ENCODE results near the gene SKAP1. TPM values are rescaled to one million over a fixed set of nuclear protein-coding genes. Genes with fewer than 3 reads are reported as not detected.

The SKAP1 gene
- total RNA-seq, 1 experiment from 2014 or later = not detected

DNA sequence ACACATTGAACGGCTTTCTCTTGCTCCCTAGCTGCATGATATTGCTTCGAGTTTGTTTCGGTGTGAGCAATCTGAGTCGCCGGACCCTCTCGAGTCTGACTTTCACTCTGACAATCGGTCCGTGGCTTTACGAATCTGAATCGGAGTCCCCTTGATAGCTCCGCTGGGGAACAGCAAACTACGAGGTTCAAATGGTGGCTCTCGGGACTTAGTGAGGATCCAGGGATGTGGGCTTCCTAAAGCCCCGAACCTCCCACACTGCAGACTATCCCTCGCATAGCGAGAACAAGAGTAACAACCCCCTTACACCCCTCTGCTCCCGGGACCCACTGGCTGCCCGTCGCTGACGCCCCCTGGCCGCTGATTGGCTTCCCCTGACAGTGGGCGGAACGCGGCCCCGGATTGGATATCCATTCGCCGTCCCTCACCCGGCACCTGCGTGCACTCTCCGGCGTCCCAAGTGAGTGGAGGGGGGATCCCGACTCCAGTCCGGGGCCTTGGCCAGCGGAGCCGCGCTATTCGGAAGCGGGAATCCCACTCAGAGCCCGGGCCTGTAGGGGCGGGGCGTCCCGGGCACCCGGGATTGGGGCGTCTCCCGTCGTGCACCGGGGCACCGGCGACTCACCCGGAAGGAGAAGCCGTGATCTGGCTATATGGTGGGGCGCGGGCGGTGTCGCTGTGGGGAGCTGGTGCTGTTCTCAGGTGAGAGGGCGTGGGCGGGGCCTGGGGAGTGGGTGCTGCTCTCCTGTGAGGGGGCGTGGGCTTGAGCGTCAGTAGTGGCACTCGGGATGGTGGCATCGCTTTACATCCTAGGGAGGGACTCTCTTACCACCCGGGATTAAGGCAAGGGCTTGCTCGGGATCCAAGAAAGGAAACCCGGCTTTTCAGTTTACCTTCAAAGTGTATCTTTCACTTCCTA, 322.6 kb downstream of the SKAP1 start, which contains the start of gene SNX11:
Gene SNX11 (plus strand): TSS at position 630 of the 919 bp plus-strand sequence. CDS start 4,278 bp downstream, outside the sequence.
- DNase-seq (ENCODE audit: low spot score) = peak; percentile 83

GRCh38 chr17:48106802-48107136, 323.2 kb downstream of the SKAP1 start:
- no peak for DNase-seq (ENCODE audit: low spot score)

DNA sequence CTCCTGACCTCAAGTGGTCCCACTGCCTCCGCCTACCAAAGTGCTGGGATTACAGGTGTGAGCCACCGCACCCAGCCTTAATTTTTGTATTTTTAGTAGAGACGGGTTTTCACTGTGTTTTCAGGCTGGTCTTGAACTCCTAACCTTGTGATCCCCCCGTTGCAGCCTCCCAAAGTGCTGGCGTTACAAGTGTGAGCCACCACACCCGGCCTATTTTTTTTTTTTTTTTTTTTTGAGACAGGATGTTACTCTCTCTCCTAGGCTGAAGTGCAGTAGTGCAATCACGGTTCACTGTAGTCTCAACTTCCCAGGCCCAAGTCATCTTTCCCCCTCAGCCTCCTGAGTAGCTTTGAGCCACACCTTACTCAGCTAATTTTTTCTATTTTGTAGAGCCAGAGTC, 325.6 kb downstream of the SKAP1 start:
- no peak for DNase-seq (ENCODE audit: low spot score)

DNA sequence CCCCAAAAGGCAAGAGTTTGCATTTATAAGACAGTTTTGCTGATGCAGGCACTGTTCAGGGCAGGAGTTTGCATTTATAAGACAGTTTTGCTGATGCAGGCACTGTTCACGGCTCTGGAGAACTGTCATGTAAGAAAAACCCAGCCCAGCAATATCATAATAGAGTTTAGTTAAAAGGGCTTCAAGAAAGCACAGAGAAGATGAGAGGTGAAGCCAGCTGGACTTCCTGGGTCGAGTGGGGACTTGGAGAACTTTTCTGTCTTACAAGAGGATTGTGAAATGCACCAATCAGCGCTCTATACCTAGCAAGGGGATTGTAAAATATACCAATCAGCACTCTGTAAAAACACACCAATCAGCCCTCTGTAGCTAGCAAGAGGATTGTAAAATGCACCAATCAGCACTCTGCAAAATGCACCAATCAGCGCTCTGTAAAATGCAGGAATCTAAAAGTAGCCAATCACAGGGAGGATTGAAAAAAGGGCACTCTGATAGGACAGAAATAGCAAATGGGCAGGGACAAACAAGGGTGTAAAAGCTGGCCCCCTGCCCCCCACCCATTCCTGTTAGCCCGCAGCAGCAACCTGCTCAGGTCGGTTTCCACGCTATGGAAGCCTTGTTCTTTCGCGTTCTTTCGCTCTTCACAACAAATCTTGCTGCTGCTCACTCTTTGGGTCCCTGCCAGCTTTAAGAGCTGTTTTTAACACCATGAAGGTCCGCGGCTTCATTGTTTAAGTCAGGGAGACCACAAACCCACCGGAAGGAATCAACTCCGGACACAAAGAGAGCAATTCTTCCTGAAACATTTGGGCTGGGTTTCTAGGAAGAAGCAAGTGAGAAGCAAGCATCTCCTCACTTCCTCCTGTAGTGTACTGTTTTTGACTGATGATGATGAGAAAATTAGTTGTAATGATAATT, 327.0 kb downstream of the SKAP1 start:
- DNase-seq (ENCODE audit: low spot score) = no peak

GRCh38 chr17:48102043-48102750, 327.8 kb downstream of the SKAP1 start:
- DNase-seq (ENCODE audit: low spot score) = no peak

GRCh38 chr17:48101012-48101720, 328.8 kb downstream of the SKAP1 start, which contains the start of gene CBX1:
TSS of gene CBX1 (minus strand) at chr17:48101478. CDS start at chr17:48077004, 24,474 bp downstream.
- peak; percentile 94 for DNase-seq (ENCODE audit: low spot score)

DNA sequence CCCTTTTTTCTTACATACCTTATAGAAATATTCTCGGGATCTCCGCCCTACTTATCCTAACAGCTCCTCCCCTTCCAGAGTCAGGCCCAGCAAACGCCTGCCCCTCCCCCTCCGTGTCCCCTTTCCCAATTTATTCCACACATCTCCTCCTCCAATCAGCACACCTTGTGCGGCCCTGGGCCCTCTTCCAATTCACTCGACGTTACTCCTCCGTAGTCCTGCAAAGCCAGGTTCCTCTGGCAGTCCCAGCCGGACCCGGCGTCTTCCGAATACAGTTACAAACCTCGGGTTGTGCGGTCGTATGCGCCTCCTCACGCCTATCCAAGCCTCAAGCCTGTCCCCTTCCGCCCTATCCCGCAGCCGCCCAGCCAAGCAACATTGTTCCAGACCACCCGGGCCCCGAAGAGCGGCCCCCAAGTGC, 329.4 kb downstream of the SKAP1 start:
- peak; percentile 53 for DNase-seq (ENCODE audit: low spot score)

GRCh38 chr17:48100160-48100559, 329.9 kb downstream of the SKAP1 start:
- no peak for DNase-seq (ENCODE audit: low spot score)

- DNase-seq (ENCODE audit: low spot score) = no peak
Measured at GRCh38 chr17:48095611-48096010, 334.4 kb downstream of the SKAP1 start.

- no peak for DNase-seq (ENCODE audit: low spot score)
Measured at GRCh38 chr17:48093341-48094045, 336.5 kb downstream of the SKAP1 start.

GRCh38 chr17:48084932-48085331, 345.1 kb downstream of the SKAP1 start:
- no peak for DNase-seq (ENCODE audit: low spot score)

Other genes starting within 250 kb of the SKAP1 start
- gene HOXB1, start 100.8 kb upstream of the SKAP1 start, total RNA-seq (2014; rRNA removed; shearing (Covaris generic)) = not detected in 2 replicates
- gene HOXB2, start 114.9 kb upstream of the SKAP1 start, total RNA-seq (2014; rRNA removed; shearing (Covaris generic)) = 5.3 and 11.1 TPM in 2 replicates
- 0.45 TPM in 2 replicates for gene HOXB4, start 148.1 kb upstream of the SKAP1 start, total RNA-seq (2014; rRNA removed; shearing (Covaris generic))
- 2.0 and 5.6 TPM in 2 replicates for gene HOXB3, start 160.0 kb upstream of the SKAP1 start, total RNA-seq (2014; rRNA removed; shearing (Covaris generic))
- 0.43 TPM in 1 of 2 replicates, not detected in the other for gene HOXB5, start 163.6 kb upstream of the SKAP1 start, total RNA-seq (2014; rRNA removed; shearing (Covaris generic))
- 1.4 and 3.1 TPM in 2 replicates for gene HOXB6, start 174.8 kb upstream of the SKAP1 start, total RNA-seq (2014; rRNA removed; shearing (Covaris generic))
- 21.2 and 22.4 TPM in 2 replicates for gene HOXB7, start 180.8 kb upstream of the SKAP1 start, total RNA-seq (2014; rRNA removed; shearing (Covaris generic))
- gene HOXB8, start 185.1 kb upstream of the SKAP1 start, total RNA-seq (2014; rRNA removed; shearing (Covaris generic)) = 1.2 and 6.3 TPM in 2 replicates
- gene HOXB9, start 196.1 kb upstream of the SKAP1 start, total RNA-seq (2014; rRNA removed; shearing (Covaris generic)) = 23.1 and 26.1 TPM in 2 replicates